ENCODE measurements around the gene MCFD2. TPM values are rescaled to one million over a fixed set of nuclear protein-coding genes. Genes with fewer than 3 reads are reported as not detected.

Gene MCFD2
- total and polyA plus RNA-seq, 2 experiments from 2014 or later = 161 to 196 TPM

DNA sequence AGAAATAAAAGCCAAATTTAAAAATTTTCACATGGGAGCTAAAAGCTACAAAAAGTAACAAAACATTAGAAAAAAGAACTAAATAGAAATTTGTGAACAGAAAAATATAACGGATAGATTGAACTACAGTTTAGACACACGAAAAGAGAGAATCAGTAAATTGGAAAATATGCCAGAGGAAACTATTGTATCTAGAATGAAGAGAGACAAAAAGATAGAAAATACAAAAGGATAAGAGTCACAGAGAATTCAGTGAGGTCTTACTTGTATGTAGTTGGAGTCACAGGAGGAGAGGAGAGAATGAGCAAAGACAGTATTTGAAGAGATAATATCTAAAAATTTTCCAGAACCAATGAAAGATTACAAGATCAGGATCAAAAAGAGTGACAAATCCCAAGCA, 11.3 kb upstream of the MCFD2 start:
- H4K20me1 ChIP-seq (ENCODE audit: insufficient read depth, poor library complexity, severe bottlenecking) = no peaks in the 10 kb centered on the region
- H3K4me2 ChIP-seq = no peak overlapping the region
- H3K27me3 ChIP-seq = no peaks in the 10 kb centered on the region
- 96% methylated on average over 2 of the region's 2 CpGs for whole genome bisulfite sequencing (ENCODE audit: low lambda C conversion rate, missing lambda C conversion rate)
- H3K79me2 ChIP-seq = no peaks in the 10 kb centered on the region
- no peaks in the 10 kb centered on the region for H3K36me3 ChIP-seq (replicated peaks; ENCODE audit: insufficient read depth, low read depth)
- no peaks in the 10 kb centered on the region for H3K4me1 ChIP-seq (ENCODE audit: insufficient read depth)
- peaks cover 3% of the 10 kb centered on the region for H3K9me3 ChIP-seq (ENCODE audit: low read depth)
- no peak overlapping the region for H2AFZ ChIP-seq
- no peak for DNase-seq (ENCODE audit: low spot score)
- no peak overlapping the region for H3K27ac ChIP-seq
- no peak for TF ChIP-seq EZH2 (IDR thresholded peaks at IDR 0.05; ENCODE audit: borderline replicate concordance)
- TF ChIP-seq, protein P1, sequence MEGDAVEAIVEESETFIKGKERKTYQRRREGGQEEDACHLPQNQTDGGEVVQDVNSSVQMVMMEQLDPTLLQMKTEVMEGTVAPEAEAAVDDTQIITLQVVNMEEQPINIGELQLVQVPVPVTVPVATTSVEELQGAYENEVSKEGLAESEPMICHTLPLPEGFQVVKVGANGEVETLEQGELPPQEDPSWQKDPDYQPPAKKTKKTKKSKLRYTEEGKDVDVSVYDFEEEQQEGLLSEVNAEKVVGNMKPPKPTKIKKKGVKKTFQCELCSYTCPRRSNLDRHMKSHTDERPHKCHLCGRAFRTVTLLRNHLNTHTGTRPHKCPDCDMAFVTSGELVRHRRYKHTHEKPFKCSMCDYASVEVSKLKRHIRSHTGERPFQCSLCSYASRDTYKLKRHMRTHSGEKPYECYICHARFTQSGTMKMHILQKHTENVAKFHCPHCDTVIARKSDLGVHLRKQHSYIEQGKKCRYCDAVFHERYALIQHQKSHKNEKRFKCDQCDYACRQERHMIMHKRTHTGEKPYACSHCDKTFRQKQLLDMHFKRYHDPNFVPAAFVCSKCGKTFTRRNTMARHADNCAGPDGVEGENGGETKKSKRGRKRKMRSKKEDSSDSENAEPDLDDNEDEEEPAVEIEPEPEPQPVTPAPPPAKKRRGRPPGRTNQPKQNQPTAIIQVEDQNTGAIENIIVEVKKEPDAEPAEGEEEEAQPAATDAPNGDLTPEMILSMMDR (IDR thresholded peaks at IDR 0.05; ENCODE audit: poor library complexity) = no peak
- no peak for TF ChIP-seq EZH2phosphoT487 (IDR thresholded peaks at IDR 0.05; ENCODE audit: low read depth, severe bottlenecking, unreplicated experiment)
- H3K9me2 ChIP-seq (replicated peaks; ENCODE audit: insufficient read depth) = no peaks in the 10 kb centered on the region
- H3K4me3 ChIP-seq = no peak overlapping the region

DNA sequence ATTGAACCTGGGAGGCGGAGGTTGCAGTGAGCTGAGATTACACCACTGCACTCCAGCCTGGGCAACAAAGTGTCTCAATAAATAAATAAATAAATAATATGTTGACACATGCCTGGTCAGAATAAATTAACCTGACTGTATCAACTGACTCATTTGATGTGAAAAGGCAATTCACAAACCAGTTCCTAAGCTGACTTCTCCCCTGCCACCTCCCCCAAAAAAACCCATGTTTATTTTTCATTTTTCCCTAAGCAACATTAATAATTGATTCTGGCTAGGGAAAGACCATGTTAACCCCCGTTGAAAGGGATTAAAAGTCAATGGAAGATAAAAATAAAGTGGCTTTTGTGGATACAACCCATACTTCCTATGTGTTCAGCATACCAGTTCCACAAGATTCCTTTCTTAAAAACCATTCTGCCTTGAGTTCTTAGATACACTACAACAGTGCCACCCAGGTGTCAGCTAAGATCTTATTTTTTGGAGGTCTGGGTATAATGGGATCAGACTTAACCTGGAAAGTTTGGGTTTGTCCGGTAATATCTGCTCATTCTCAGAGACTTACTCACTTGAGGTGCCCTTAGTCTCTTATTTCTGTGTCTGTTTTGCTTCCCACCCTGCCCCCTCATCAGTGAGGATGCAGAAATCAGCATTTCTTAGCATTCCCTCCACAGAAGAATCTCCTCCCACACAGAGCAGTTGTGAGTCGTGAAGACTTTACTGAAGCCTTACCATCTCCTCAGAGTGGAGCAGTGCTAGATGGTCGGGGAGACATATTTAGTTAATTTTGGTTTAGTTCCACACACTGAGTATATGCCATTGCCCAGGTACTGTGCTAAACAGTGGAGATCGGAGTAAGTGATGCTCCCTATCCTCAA, 10.1 kb upstream of the MCFD2 start:
- peaks cover 1% of the 10 kb centered on the region for H3K9me3 ChIP-seq (ENCODE audit: low read depth)
- no peaks in the 10 kb centered on the region for H4K20me1 ChIP-seq (ENCODE audit: insufficient read depth, poor library complexity, severe bottlenecking)
- H3K27me3 ChIP-seq = no peaks in the 10 kb centered on the region
- H3K4me3 ChIP-seq = no peak overlapping the region
- WGBS (ENCODE audit: low lambda C conversion rate, missing lambda C conversion rate) = 75% methylated on average over 6 of the region's 6 CpGs
- no peaks in the 10 kb centered on the region for H3K4me1 ChIP-seq (ENCODE audit: insufficient read depth)
- no peak for DNase-seq (ENCODE audit: low spot score)
- H3K9me2 ChIP-seq (replicated peaks; ENCODE audit: insufficient read depth) = no peaks in the 10 kb centered on the region
- H3K79me2 ChIP-seq = no peaks in the 10 kb centered on the region
- H2AFZ ChIP-seq = no peak overlapping the region
- H3K36me3 ChIP-seq (replicated peaks; ENCODE audit: insufficient read depth, low read depth) = no peaks in the 10 kb centered on the region
- no peak overlapping the region for H3K4me2 ChIP-seq
- H3K27ac ChIP-seq = no peak overlapping the region
- TF ChIP-seq EZH2 (IDR thresholded peaks at IDR 0.05; ENCODE audit: borderline replicate concordance) (no peak), EZH2phosphoT487 (IDR thresholded peaks at IDR 0.05; ENCODE audit: low read depth, severe bottlenecking, unreplicated experiment) (no peak)
- TF ChIP-seq, protein P1 (IDR thresholded peaks at IDR 0.05; ENCODE audit: poor library complexity) = no peak

DNA sequence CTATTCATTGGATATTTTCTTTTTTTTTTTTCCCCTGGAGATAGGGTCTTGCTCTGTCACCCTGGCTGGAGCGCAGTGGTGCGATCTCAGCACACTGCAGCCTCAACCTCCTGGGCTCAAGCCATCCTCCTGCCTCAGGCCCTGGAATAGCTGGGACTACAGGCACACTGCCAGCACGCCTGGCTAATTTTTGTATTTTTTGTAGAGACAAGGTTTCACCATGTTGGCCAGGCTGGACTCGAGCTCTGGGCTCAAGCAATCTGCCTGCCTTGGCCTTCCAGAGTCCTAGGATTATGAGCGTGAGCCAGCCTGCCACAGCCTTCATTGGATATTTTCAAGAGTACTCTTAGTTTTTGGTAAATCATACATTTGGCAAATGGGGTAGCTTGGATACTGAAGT, 9.0 kb upstream of the MCFD2 start:
- H4K20me1 ChIP-seq (ENCODE audit: insufficient read depth, poor library complexity, severe bottlenecking) = no peaks in the 10 kb centered on the region
- WGBS (ENCODE audit: low lambda C conversion rate, missing lambda C conversion rate) = 88% methylated on average over 5 of the region's 5 CpGs
- no peaks in the 10 kb centered on the region for H3K36me3 ChIP-seq (replicated peaks; ENCODE audit: insufficient read depth, low read depth)
- no peak overlapping the region for H3K4me3 ChIP-seq
- no peak overlapping the region for H3K4me2 ChIP-seq
- TF ChIP-seq, protein P1 (IDR thresholded peaks at IDR 0.05; ENCODE audit: poor library complexity) = no peak
- TF ChIP-seq EZH2 (IDR thresholded peaks at IDR 0.05; ENCODE audit: borderline replicate concordance) (no peak), EZH2phosphoT487 (IDR thresholded peaks at IDR 0.05; ENCODE audit: low read depth, severe bottlenecking, unreplicated experiment) (no peak)
- no peaks in the 10 kb centered on the region for H3K9me3 ChIP-seq (ENCODE audit: low read depth)
- peaks cover 4% of the 10 kb centered on the region for H3K79me2 ChIP-seq
- no peaks in the 10 kb centered on the region for H3K27me3 ChIP-seq
- H3K9me2 ChIP-seq (replicated peaks; ENCODE audit: insufficient read depth) = no peaks in the 10 kb centered on the region
- H2AFZ ChIP-seq = no peak overlapping the region
- no peaks in the 10 kb centered on the region for H3K4me1 ChIP-seq (ENCODE audit: insufficient read depth)
- DNase-seq (ENCODE audit: low spot score) = no peak
- no peak overlapping the region for H3K27ac ChIP-seq
